Measurements from ENCODE around the gene GP1BA.

DNA sequence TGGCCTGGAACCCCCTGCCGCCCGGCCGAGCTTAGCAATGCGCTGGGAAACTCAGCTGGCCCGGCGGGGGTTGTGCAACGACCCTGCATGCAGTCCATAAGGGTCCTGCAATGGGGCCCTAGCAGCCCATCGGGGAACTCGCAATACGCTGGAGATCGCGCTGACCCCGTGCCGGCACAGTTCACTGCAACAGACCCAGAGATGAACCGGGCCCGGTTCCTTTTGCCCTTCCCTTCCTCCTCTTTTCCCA lies 7.4 kb downstream of the GP1BA start:
- TF ChIP-seq, protein P1, sequence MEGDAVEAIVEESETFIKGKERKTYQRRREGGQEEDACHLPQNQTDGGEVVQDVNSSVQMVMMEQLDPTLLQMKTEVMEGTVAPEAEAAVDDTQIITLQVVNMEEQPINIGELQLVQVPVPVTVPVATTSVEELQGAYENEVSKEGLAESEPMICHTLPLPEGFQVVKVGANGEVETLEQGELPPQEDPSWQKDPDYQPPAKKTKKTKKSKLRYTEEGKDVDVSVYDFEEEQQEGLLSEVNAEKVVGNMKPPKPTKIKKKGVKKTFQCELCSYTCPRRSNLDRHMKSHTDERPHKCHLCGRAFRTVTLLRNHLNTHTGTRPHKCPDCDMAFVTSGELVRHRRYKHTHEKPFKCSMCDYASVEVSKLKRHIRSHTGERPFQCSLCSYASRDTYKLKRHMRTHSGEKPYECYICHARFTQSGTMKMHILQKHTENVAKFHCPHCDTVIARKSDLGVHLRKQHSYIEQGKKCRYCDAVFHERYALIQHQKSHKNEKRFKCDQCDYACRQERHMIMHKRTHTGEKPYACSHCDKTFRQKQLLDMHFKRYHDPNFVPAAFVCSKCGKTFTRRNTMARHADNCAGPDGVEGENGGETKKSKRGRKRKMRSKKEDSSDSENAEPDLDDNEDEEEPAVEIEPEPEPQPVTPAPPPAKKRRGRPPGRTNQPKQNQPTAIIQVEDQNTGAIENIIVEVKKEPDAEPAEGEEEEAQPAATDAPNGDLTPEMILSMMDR (IDR thresholded peaks at IDR 0.05; ENCODE audit: low read length), result no peak
- no peak for TF ChIP-seq EZH2 (IDR thresholded peaks at IDR 0.05; ENCODE audit: borderline replicate concordance, low read length)

Measured in OCI-LY1 (cell line).